Measurements from ENCODE around the gene SLC23A2. TPM values are rescaled to one million over a fixed set of nuclear protein-coding genes. Genes with fewer than 3 reads are reported as not detected.

The SLC23A2 gene
- total RNA-seq, 1 experiment from 2014 or later: 14.6 TPM

DNA sequence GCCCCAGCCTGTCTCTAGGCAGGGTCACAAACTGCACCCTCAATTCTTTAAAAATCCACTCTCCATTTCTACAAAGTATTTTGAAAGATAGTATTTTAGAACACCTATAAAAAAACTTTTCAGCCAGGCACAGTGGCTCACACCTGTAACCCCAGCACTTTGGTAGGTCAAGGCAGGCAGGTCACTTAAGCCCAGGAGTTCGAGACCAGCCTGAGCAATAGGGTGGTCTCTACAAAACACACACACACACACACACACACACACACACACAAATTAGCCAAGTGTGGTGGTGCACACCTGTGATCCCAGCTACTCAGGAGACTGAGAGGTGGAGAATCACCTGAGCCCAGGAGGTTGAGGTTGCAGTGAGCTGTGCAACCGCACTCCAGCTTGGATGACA is 30.2 kb downstream of the SLC23A2 start:
- CTCF ChIA-PET: no interaction called here
- intact Hi-C loops (cut with micrococcal nuclease; ENCODE audit: unreplicated experiment): no loop called here

DNA sequence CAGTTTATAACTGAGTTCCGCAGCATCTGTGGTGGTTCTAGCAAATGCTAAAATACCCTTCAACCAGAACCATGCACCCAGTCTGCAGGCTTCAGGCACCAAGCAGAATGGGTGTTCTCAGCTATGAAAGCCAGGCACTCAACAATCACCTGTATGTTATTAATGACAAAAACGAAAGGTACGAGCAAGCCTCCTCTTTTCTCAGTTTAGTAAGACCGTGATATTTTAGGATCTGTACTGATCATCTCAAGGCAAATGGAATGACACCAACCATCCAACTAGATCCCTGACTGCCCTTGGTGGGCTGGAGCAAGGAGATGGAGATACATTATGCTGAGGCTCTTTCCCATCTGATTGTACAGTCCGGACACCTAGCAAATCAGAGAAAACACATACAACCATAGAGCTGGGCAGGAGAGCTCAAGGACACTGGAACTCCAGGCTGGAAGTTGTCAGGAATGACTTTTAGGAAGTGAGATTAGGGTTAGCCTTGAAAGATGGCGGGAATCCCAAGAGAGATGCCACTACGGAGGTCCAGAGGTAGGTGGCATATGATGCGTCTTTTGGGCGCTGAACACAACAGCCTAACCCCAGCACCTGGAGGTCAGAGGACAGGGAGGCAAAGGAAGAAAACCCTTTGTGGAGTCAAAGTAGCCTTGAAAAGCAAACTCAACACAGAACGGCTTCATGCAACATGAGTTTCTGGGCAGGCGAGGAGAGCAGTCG is 33.4 kb downstream of the SLC23A2 start:
- Histone ChIP-seq H3K27ac (ENCODE audit: low read length) (no peak overlapping the region), H3K4me3 (ENCODE audit: low read depth in 2 of 2, low read length in 2 of 2) (no peak overlapping the region), H3K4me1 (ENCODE audit: control insufficient read depth, insufficient read depth, low read length) (peaks cover under 1% of the 10 kb centered on the region; the same call in 1 of the 2 replicates), H3K9me3 (ENCODE audit: control insufficient read depth, insufficient read depth, low read depth, low read length) (no peaks in the 10 kb centered on the region), H3K36me3 (ENCODE audit: control insufficient read depth, insufficient read depth, low read length) (no peaks in the 10 kb centered on the region), H3K27me3 (ENCODE audit: control insufficient read depth, insufficient read depth, low read length) (no peaks in the 10 kb centered on the region)
- BruUV-seq (replicated peaks): no TSS peak
- intact Hi-C loops (cut with micrococcal nuclease; ENCODE audit: unreplicated experiment): no loop called here
- TF ChIP-seq REST (IDR thresholded peaks at IDR 0.05; ENCODE audit: insufficient read depth in 1 of 2, low read depth in 2 of 2, low read length in 1 of 2): no peak
- TF ChIP-seq, protein P1, sequence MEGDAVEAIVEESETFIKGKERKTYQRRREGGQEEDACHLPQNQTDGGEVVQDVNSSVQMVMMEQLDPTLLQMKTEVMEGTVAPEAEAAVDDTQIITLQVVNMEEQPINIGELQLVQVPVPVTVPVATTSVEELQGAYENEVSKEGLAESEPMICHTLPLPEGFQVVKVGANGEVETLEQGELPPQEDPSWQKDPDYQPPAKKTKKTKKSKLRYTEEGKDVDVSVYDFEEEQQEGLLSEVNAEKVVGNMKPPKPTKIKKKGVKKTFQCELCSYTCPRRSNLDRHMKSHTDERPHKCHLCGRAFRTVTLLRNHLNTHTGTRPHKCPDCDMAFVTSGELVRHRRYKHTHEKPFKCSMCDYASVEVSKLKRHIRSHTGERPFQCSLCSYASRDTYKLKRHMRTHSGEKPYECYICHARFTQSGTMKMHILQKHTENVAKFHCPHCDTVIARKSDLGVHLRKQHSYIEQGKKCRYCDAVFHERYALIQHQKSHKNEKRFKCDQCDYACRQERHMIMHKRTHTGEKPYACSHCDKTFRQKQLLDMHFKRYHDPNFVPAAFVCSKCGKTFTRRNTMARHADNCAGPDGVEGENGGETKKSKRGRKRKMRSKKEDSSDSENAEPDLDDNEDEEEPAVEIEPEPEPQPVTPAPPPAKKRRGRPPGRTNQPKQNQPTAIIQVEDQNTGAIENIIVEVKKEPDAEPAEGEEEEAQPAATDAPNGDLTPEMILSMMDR (IDR thresholded peaks at IDR 0.05): no peak
- POLR2A ChIA-PET: no interaction called here
- CTCF ChIA-PET: no interaction called here
- no peak for ATAC-seq
- in situ Hi-C loops (cut with HindIII; ENCODE audit: low pct_unique_long_range_greater_than_20kb, low sequenced_read_pairs): no loop called here
- no peak for DNase-seq (ENCODE audit: low read depth, low spot score)

More for the DNA sequence above, 30.2 kb downstream of the SLC23A2 start:
- Histone ChIP-seq H3K4me1 (ENCODE audit: control insufficient read depth, insufficient read depth, low read length) (peaks cover 11% of the 10 kb centered on the region; the same call in 1 of the 2 replicates), H3K27me3 (ENCODE audit: control insufficient read depth, insufficient read depth, low read length) (no peaks in the 10 kb centered on the region), H3K4me3 (ENCODE audit: low read depth in 2 of 2, low read length in 2 of 2) (no peak overlapping the region), H3K36me3 (ENCODE audit: control insufficient read depth, insufficient read depth, low read length) (no peaks in the 10 kb centered on the region), H3K27ac (ENCODE audit: low read length) (no peak overlapping the region), H3K9me3 (ENCODE audit: control insufficient read depth, insufficient read depth, low read depth, low read length) (no peaks in the 10 kb centered on the region)
- DNase-seq (ENCODE audit: low read depth, low spot score) (no peak), ATAC-seq (no peak)
- TF ChIP-seq SIN3A (IDR thresholded peaks at IDR 0.05; ENCODE audit: borderline replicate concordance, insufficient read depth, low read depth, low read length): no peak
- TF ChIP-seq TCF7L2 (IDR thresholded peaks at IDR 0.05; ENCODE audit: low read depth, low read length): no peak
- TF ChIP-seq, protein P1 (IDR thresholded peaks at IDR 0.05): no peak
- TF ChIP-seq REST (IDR thresholded peaks at IDR 0.05; ENCODE audit: insufficient read depth in 1 of 2, low read depth in 2 of 2, low read length in 1 of 2): no peak
- TF ChIP-seq POLR2AphosphoS5 (IDR thresholded peaks at IDR 0.05; ENCODE audit: low read depth, low read length): no peak
- BruUV-seq (replicated peaks): no TSS peak
- in situ Hi-C loops (cut with HindIII; ENCODE audit: low pct_unique_long_range_greater_than_20kb, low sequenced_read_pairs): no loop called here
- POLR2A ChIA-PET: no interaction called here

Measured in Panc1 (cell line).